GM21723 (cell line): ENCODE measurements around the gene LGALS16.
"Not testable (repeated sequence)": the region's sequence is repeated elsewhere in the genome, so short reads cannot be mapped to it uniquely, and the experiment has no call there.

Experiments
- ATAC-seq: cut with Tn5 transposase; IDR thresholded peaks from one replicate; pipeline ENCODE4 v1.9.1; 2021; ENCODE audit warnings: mild to moderate bottlenecking, moderate library complexity; ENCODE audit not compliant: unreplicated experiment

Gene LGALS16

DNA sequence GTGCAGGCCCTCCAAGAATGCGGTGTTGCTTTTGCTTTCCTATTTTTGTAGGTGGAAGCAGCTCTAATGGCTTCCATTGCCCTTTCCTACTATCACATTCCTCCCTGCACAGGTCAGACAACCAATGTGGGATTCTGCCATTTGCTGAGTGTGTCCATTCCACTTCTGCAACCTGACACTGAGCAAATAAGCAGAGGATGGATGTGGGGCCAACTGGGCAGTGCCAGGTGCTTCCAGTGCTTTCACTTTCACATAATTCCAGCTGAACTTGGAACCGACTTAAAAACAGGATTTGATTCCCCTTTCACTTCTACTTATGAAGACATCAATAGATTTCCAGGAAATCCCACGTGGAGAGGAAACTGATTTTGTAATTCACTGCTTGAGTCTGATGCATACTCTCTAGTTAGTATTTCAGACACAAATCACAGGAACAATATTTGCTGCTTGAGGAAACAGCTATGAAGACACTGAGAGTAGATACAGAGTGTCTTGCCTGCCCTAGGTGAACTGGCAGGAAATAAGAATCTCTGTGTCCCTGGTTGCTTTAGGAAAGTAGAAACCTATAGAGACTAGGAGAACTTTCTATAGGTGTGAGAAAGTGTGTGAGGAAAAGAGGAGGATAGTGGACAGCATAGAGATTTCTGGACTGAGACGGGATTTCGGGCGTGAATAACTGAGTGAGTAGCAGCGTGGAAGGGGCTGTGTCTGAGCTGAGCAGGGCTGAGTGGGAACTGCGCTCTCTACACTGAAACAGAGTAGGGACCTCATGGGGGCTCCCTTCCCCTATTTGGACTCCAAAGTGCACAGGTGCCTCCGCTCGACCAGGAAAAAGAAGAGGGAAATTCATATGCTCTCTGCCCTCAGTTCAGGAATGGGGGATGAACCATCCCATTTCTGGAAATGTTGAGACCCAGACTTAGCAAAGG lies 22.5 kb downstream of the LGALS16 start:
- ATAC-seq = no peak

DNA sequence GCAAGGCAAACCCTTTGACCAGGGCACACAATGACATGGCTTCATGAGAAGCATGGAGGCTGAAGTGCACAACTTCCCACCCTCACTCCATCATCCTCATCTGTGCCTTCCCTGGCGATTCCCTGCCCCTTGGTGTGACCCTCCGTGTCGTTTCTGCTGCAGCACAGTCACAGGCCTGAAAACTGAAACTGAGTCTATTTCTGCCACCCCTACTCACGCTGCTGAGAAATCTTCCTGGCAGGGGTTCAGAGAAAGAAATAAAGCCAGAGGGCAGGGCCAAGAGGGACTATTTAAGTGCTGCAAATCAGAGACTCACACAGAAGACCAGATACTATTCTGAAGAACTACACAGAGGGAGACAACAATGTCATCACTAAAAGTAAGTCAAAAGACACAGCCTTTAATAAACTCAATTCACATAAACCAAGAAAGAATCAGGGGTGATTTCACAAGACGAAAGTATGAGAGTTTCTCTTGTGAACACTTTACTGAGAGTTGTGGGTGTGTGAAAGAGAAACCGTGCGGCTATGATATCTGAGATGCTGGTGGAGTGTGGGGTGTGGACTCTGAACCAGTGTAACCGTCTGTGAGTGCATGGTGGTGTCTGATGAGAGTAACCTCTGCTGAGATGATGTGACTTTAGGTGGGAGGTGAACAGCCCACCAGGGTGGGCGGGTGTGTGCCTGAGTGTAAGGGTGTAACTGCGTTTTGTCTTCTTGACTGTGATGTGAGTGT lies 23.5 kb downstream of the LGALS16 start:
- peak; percentile 62 for ATAC-seq

DNA sequence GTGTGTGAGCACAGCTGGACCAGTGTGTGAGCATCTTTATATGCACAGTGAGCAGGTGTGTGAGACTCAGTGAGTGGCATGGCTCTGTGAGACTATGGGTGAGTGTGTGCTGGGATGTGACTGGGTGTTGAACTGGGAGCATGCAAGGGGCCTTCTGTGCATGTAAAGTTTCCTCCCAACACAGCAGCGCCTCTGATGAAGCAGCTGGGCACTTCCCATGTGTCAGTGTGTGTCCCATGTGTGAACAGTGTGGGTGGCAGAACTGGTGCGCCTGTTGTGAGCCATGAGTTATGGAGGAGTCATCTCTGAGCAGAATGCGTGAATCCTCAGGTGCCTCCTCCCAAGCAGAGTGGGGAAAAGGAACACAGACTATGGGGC lies 24.1 kb downstream of the LGALS16 start:
- ATAC-seq = peak; percentile 9

DNA sequence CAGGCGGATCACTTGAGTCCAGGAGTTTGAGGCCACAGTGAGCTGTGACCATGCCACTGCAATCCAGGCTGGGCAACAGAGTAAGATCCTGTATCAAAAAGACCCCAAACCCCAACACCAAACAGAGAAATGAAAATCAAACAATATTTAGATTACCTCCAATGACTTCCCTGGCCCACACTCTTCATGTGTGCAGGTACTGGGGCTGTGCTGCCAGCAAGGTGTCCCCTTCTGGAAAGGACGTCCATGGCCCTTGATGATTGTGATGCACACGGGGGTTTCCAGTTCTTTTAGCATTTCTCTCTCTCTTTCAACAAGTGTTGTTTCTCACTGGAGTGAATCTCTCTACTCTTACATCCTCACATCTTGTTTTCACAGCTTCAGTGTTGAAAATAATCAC lies 24.9 kb downstream of the LGALS16 start:
- ATAC-seq = no peak

DNA sequence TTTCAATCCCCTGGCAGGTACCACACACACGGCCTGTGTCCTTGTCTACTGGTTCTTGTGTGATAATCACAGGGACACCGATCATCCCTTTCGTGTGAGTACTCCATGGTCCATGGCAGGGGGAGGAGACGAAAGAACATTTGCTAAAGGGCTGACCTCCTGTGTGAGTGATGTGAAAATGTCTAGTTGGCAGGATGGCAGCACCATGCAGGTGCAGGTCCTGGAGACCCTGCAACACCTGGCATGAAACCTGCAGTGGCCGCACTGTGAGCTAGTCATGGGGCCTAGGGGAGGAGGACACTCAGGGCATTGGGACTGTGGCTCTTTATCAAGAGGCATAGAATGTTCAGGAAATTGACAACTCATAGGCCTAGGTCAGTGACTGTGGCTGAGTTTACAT lies 25.7 kb downstream of the LGALS16 start:
- no peak for ATAC-seq

DNA sequence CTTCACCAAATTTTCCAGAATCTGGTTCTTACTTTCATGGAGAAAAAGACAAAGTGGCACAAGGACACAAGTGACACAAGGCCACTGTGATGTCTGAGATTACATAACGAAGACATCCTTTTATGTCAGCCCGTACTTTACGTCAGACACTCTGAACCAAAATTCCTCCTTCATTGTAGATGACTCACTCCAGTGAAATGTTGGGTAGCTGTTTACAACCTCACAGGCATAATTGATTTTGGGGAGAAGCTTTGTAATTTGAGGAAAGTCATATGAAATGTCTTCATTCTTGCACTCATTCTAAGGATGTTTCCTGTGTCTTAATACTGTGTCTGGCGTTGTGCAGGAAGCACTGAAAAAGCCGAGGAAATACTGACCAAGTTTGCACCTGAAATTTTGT lies 28.6 kb downstream of the LGALS16 start:
- no peak for ATAC-seq

DNA sequence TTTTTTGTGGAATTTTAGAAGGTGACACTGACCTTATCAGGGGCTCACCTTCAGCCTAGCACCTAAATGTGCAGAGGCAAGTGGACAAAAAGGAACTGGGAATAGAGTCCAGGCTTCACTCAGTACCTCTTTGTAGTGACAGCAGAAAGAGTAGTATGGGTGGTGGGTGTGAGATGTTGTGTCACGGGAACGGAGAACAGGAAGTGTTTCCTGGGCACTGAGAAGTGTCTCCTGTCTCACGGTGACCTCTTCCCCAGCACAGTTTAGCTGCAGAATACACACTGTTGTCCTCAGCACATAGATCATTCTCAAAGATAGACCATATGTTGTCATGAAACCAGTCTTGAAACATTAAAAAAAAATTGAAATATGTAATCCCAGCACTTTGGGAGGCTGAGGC lies 31.0 kb downstream of the LGALS16 start:
- ATAC-seq = no peak

DNA sequence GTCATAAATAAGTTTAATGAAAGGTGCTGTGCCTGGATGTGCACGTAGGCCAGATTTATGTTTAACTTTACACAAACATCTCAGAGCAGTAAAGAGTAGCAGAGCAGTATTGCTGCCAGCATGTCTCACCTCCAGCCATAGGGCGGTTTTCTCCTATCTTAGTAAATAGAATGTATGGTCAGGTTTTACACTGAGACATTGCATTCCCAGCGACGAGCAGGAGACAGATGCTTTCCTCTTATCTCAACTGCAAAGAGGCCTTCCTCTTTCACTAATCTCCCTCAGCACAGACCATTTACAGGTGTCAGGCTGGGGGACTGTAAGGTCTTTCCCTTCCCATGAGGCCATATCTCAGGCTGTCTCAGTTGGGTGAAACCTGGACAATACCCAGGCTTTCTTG lies 32.9 kb downstream of the LGALS16 start:
- ATAC-seq = not testable (repeated sequence)

DNA sequence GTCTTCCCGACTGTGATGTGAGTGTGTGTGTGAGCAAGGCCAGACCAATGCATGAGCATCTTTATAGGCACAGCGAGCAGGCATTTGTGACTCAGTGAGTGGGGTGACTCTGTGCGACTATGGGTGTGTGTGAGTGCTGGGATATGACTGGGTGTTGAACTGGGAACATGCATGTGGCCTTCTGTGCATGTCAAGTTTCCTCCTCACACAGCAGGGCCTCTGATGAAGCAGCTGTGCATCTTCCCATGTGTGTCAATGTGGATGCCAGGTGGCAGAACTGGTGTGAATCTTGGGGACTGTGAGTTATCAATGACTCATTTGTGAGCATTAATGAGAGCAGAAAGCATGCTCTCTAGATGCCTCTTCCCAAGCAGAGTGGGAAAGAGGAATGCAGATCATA lies 36.5 kb downstream of the LGALS16 start:
- no peak for ATAC-seq

DNA sequence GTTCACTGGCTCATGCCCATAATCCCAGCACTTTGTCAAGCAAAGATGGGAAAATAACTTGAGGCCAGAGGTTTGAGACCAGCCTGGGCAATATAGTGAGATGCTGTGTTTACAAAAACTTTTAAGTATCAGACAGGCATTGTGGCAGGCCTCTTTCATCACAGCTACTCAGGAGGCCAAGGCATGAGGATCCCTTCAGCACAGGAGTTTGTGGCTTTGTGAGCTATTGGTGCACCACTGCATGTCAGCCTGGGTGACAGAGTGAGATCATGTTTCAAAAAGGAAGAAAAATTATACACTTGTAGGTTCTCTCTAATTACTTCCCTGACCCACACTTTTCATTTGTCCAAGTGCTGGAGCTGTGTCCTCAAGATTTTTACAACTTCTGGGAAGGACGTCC lies 37.1 kb downstream of the LGALS16 start:
- no peak for ATAC-seq

DNA sequence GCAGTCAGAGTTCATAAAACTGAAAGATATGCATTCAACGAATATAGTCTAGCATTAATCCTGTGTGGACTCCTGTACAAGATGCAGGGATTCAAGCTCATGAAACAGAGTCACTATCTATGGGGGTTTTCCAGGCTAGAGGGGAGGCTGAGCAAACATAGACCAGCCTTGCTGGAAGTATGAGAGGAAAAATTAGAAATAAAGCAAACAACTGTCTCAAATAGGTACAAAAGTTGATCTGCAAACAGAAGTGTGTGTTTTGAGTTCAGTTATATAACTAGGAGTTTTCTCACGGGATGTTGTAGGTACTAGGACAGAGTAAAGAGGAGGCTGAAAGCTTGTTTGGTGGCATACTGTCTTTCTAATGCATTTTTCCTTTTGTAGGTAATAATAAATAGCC lies 40.0 kb downstream of the LGALS16 start:
- no peak for ATAC-seq

DNA sequence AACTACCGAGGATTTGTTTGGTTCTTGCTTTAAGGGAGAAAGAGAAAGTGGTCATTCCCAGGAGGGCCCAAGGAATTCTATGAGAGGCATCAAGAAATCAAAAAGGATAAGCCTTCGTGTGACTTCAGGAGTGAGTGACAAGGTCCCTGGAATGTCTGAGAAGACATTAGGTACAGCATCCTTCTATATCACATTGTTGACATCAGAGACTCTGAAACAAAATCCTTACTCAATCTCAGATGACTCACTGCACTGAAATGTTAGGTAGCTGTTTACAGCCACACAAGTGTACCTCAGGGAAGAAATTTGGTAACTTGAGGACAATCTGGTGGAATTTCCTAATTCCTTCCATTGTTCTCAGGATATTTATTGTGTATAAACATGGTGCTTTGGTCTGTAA lies 40.7 kb downstream of the LGALS16 start:
- ATAC-seq = no peak

DNA sequence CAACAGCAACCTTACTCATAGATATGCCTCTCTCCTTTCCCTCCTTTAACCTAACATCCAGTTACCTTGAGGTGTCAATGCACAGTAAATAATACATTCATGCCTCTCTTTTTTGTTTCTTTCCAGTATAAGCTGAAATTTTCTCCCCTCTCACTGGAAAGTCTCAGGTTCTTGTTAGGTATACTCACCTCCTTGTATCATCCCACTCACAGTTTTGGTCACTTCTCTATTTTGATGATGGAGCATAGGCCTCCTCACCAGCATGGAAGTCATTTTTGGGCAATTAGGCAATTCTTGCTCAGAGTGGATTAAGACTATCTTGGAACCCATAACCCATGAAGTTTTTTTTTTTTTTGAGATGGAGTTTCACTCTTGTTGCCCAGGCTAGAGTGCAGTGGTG lies 42.8 kb downstream of the LGALS16 start:
- ATAC-seq = no peak

DNA sequence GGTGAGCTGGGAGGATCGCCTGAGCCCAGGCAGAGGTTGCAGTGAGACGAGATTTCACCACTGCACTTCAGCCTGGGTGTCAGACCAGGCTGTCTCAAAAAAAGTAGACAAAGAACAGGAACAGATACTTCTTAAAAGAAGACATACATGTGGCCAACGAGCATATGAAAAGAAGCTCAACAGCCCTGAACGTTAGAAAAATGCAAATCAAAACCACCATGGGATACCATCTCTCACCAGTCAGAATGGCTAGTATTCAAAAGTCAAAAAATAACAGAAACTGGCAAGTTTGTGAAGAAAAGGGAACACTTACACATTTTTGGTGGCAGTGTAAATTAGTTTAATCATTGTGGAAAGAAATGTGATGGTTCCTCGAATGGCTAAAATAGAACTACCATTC lies 45.6 kb downstream of the LGALS16 start:
- ATAC-seq = peak; percentile 60

DNA sequence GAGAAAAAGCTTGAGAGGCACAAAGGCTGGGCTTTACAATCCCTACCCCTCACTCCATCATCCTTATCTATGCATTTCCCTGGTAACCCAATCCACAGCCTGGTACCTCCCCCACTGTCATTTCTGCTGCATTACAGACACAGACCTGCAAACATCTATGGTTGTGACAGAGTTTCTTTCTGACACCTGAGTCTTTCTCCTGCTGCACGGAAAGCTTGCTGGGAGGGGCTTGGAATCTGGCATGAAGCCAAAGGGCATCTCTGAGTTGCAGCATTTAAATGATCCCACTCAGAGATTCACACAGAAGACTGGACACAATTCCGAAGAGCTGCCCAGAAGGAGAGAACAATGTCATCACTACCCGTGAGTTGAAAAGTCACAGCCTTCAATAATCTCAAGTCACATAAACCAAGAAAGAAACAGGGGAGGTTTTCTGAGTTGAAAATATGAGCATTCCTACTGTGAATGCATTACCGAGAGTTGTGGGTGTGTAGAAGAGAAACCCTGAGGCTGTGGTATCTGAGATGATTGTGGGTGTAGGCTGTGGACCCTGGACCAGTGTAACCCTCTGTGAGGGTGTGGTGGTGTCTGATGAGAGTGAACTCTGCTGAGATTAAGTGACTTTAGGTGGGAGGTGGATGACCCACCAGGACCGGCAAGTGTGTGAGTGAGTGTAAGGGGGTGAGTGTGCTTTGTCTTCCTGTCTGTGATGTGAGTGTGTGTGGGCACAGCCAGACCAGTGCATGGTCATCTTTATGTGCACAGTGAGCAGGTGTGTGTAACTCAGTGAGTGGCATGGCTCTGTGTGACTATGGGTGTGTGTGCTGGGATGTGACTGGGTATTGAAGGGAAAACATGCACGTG lies 48.7 kb downstream of the LGALS16 start, which contains the start of gene LGALS14:
Gene LGALS14 (plus strand): TSS at position 301 of the 864 bp plus-strand sequence. CDS start 48 bp downstream, at position 349.
- ATAC-seq = peak; percentile 49

DNA sequence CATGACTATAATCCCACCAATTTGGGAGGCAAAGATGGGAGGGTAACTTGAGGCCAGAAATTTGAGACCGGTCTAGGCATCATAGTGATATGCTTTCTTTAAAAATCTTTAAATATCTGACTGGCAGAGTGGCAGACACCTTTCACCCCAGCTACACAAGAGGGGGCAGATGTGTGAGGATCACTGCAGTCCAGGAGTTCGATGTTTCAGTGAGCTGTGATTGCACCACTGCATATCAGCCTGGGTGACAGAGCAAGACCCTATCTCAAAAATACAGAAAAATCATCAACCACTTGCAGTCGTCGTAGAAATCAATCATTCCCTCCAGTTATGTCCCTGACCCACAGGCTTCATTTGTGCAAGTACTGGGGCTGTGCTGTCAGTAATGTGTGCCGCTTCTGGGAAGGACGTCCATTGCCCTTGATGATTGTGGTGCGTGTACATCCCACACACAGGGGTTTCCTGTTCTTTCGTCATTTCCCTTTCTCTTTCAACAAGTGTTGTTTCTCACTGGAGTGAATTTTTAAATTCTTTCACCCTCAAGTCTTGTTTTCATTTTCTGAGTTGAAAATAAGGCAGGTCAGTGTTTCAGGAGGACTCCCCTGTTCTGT lies 50.0 kb downstream of the LGALS16 start:
- ATAC-seq = no peak

DNA sequence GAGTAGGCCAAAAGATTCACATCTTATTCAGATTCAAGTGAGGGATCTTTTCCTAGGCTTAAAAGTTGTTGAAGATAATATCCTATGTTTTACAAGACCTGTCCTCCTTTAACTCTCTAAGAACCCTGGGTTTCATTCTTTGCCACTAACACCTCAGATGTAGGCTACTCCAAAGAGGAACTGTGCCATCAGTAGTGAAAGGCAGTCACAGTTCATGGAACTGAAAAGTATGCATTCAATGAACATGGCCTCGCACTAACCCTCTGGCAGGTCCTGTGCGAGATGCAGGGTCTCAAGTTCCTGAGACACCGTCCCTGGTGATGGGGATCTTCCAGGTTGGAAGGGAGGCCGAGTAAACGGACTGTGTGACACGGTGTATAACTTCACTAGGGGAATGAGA lies 52.9 kb downstream of the LGALS16 start:
- no peak for ATAC-seq

DNA sequence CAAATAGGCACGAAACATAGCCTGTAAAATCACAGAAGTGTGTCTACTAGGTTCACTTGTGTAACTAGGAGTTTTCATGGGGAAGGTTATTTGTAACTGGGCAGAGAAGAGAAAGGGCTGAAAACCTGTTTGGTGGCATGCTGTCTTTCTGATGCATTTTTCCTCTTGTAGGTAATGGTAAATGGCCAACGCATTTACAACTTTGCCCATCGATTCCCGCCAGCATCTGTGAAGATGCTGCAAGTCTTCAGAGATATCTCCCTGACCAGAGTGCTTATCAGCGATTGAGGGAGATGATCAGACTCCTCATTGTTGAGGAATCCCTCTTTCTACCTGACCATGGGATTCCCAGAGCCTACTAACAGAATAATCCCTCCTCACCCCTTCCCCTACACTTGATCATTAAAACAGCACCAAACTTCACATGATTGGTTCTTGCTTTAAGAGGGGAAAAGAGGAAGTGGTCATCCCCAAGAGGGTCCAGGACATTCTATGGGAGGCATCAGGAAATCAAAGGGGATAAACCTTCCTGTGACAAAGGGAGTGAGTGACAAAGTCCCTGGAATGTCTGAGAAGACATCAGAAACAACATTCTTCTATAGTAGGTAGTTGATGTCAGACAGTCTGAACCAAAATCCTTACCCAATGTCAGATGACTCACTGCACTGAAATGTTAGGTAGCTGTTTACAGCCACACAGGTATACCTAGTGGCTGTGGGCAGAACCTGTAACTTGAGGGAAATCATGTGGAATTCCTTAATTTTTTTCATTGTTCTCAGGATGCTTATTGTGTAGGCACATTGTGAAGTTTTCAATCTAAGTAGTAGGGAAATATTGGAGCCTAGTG lies 53.5 kb downstream of the LGALS16 start:
- ATAC-seq = no peak
